Thymus (tissue), 11 donors: ENCODE results near the gene MPRIP. TPM values are rescaled to one million over a fixed set of nuclear protein-coding genes. Genes with fewer than 3 reads are reported as not detected.

ENCODE experiments used
- DNase-seq, 9 donors: peaks; one replicate each; pipeline ENCODE4 v3.0.0-alpha.2; 2013; ENCODE audit warnings: low spot score in 9 of 9, low read depth in 6 of 9, missing footprints in 1 of 9
- H3K27ac ChIP-seq, 2 donors: one replicate each; pipeline ENCODE4 v1.5.1; 2013; ENCODE audit warnings: control low read depth in 1 of 2, low read depth in 1 of 2, low read length in 1 of 2, mild to moderate bottlenecking in 1 of 2, moderate library complexity in 1 of 2
- H3K27me3 ChIP-seq, 2 donors: one replicate each; pipeline ENCODE4 v1.5.1; 2013; ENCODE audit warnings: low read length in 1 of 2; ENCODE audit not compliant: control insufficient read depth in 2 of 2, insufficient read depth in 1 of 2
- H3K36me3 ChIP-seq, 2 donors: one replicate each; pipeline ENCODE4 v1.5.1; 2013; ENCODE audit warnings: low read length in 1 of 2, mild to moderate bottlenecking in 1 of 2, moderate library complexity in 1 of 2; ENCODE audit not compliant: control insufficient read depth in 2 of 2, insufficient read depth in 2 of 2
- H3K4me1 ChIP-seq, 2 donors: one replicate each; pipeline ENCODE4 v1.5.1; 2013; ENCODE audit warnings: low read length in 2 of 2; ENCODE audit not compliant: control insufficient read depth in 2 of 2, insufficient read depth in 2 of 2
- H3K4me3 ChIP-seq, 2 donors: one replicate each; pipeline ENCODE4 v1.5.1; 2013; ENCODE audit warnings: low read length in 2 of 2, control low read depth in 1 of 2, mild to moderate bottlenecking in 1 of 2
- H3K9me3 ChIP-seq, 2 donors: one replicate each; pipeline ENCODE4 v1.5.1; 2013; ENCODE audit warnings: low read length in 1 of 2, mild to moderate bottlenecking in 1 of 2; ENCODE audit not compliant: control insufficient read depth in 2 of 2, insufficient read depth in 1 of 2
- WGBS: extraction: QIAGEN DNeasy Blood & Tissue Kit; methylation state at CpG from one replicate; pipeline ENCODE4 v1.1.7; 2013; 5-methylcytosine and 5-hydroxymethylcytosine counted together
- polyA plus RNA-seq: library from polyadenylated mRNA; stranded (reverse); fragments of 200-250 nt; gene quantifications from one replicate; pipeline ENCODE4 v1.2.3, GENCODE V29; 2013
- total RNA-seq: library from RNA; stranded (reverse); fragments of 120-200 nt; gene quantifications from one replicate; pipeline ENCODE4 v1.2.4, GENCODE V29; 2013
- donor health status: healthy.

MPRIP gene
- total and polyA plus RNA-seq, 2 donors, result 99.8 to 137 TPM

DNA sequence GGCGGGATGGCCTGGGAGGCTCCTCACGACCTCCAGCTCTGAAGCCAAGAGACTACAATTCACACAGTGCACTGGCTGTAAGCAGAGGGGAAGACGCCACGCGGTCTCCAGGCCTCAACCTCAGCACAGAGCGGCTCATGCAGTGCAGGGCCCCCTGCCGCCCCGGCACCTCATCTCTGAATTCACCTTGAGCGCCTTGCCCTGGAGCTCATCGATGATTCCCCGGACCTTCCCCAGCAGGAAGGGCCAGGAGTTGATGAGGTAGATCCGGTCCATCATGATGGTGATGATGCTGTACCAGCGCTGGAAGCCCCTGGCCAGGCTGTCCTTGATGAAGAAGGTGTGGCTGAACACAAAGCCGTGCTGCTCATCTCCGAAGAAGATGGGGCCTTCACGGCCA lies 181.5 kb downstream of the MPRIP start:
- no peak overlapping the region for H3K4me3 ChIP-seq
- no peaks in the 10 kb centered on the region for H3K9me3 ChIP-seq
- H3K4me1 ChIP-seq, result no peaks in the 10 kb centered on the region
- peaks cover 75 to 78% of the 10 kb centered on the region in 2 donors for H3K36me3 ChIP-seq
- H3K27me3 ChIP-seq, result no peaks in the 10 kb centered on the region
- DNase-seq, result no peak
- no peak overlapping the region for H3K27ac ChIP-seq
- 99% methylated on average over 16 of the region's 16 CpGs for WGBS

DNA sequence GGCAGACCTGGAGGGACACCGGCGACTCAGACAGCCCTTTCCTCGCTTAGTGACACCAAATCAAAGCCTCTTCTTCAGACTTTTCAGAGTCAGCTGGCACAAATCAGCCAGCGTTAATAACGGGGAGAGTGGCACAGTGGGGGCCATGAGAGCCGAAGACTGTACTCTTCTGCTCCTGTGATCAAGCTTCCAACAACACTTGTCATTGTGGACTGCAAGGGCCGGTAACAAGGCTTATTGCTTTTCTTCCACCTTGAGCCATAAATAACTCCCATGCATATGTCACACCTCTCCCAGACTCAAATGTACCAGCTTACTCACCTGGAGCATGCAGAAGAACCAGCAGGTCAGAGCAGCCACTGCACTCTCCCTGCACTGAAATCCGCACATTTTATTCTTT lies 181.9 kb downstream of the MPRIP start:
- peaks cover 76 to 78% of the 10 kb centered on the region in 2 donors for H3K36me3 ChIP-seq
- no peak overlapping the region for H3K4me3 ChIP-seq
- H3K9me3 ChIP-seq, result no peaks in the 10 kb centered on the region
- no peaks in the 10 kb centered on the region for H3K27me3 ChIP-seq
- H3K27ac ChIP-seq, result no peak overlapping the region
- no peaks in the 10 kb centered on the region for H3K4me1 ChIP-seq
- 92% methylated on average over 8 of the region's 8 CpGs for WGBS
- DNase-seq, result no peak

DNA sequence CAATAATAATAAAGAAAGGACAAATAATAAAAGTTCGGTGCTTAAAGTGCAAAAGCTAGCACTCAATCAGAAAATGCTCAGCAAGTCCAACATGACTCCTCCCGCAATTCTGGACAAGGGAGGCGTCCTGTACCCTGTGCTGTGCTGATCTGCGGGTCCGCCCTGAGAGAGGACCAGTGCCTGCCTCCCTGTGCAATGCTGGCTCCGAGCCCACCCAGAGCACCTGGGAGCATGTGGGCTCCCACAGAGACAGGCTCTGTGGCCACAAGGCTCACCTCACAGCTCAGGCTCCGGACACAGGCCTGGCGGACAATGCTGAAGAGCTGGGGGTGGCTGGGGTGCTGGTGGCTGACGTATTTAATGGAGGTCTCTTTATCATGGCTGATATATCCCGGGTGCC lies 183.6 kb downstream of the MPRIP start:
- peaks cover 82 to 84% of the 10 kb centered on the region in 2 donors for H3K36me3 ChIP-seq
- 99% methylated on average over 10 of the region's 10 CpGs for WGBS
- DNase-seq, result no peak
- H3K4me3 ChIP-seq, result no peak overlapping the region
- no peaks in the 10 kb centered on the region for H3K9me3 ChIP-seq
- no peak overlapping the region for H3K27ac ChIP-seq
- H3K27me3 ChIP-seq, result no peaks in the 10 kb centered on the region
- H3K4me1 ChIP-seq, result no peaks in the 10 kb centered on the region

DNA sequence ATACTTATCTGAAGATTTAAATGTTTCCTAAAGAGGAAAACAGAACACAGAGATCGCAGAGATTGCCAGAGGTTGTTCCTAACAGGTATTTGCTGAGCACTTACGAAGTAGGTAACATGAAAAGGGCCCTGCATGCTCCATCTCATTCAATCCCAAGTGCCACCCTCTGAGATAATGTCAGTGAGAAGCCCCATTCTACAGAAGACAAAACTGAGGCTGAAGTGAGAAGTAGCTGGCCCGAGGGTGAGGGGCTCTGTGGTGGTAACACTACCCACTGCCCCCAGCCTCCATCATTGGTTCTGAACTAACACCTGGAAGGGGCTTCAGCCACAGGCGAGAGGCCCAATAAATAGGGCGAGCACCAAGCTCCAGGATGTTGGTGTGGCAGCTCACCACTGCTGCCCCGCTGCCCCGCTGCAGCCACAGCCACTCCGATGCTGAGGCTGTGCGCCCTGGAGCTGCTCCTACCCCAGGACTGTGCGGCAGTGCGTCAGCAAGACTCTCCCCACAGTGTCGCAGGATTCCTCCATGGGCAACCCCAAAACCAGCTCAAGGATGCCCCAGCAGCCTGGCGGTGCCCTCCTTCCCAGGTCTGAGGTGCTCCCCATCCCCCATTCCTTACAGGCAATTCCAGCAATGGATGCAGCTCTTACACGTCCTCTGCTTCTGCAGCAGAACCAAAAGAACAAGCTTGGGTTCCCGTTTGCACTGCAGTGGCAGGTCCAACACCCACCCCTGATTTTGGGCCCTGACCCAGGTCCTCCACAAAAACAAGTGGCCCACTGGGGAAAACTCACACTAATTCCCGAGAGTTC lies 184.4 kb downstream of the MPRIP start:
- H3K4me1 ChIP-seq, result no peaks in the 10 kb centered on the region
- H3K27ac ChIP-seq, result no peak overlapping the region
- no peaks in the 10 kb centered on the region for H3K9me3 ChIP-seq
- no peak overlapping the region for H3K4me3 ChIP-seq
- H3K27me3 ChIP-seq, result no peaks in the 10 kb centered on the region
- peaks cover 78 to 83% of the 10 kb centered on the region in 2 donors for H3K36me3 ChIP-seq
- 98% methylated on average over 16 of the region's 16 CpGs for WGBS
- no peak for DNase-seq

DNA sequence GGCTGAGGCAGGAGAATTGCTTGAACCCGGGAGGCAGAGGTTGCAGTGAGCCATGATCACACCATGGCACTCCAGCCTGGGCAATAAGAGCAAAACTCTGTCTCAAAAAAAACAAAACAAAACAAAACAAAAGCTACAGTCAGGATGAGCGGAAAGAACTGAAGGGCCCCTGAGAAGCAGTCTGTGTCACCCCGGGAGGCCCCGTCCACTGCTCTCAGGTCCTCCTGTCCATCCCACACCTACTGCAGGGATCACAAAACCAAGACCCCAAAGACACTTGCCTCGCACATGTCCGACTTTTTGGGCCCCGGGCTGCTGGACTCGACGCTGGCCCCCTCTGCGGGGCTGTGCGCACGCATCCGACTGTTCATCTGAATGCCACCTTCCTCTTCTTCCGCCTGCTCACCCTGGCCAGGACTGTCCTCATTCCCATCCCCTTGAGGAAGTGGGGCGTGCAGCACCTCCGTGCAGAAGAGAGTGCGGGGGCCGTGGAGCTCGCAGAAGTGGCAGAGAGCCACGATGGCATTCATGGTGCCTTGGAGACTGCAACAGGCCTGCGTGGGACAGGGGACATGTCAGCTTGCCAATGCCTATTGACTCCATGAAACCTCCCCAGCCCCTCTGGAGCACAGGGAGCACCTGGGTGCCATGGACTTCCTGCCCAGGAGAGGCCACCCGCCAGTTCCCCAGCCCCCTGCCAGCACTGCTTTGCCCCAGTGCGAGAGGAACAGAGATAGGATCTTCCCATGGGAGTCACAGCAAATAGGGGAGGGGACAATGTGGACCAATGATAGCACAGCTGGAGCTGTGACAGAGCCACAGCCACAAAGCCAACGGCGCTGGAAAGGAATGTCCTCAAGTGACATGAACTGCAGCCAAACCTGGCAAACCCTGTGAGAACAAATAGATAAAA lies 185.6 kb downstream of the MPRIP start:
- 97% methylated on average over 25 of the region's 25 CpGs for WGBS
- Histone ChIP-seq H3K9me3 (no peaks in the 10 kb centered on the region), H3K4me1 (no peaks in the 10 kb centered on the region), H3K4me3 (no peak overlapping the region), H3K27ac (no peak overlapping the region), H3K36me3 (peaks cover 79 to 85% of the 10 kb centered on the region in 2 donors), H3K27me3 (no peaks in the 10 kb centered on the region)
- no peak for DNase-seq

GRCh38 chr17:17228521-17229279 lies 186.4 kb downstream of the MPRIP start:
- Histone ChIP-seq H3K4me1 (no peaks in the 10 kb centered on the region), H3K4me3 (no peak overlapping the region), H3K36me3 (peaks cover 74 to 80% of the 10 kb centered on the region in 2 donors), H3K27ac (no peak overlapping the region), H3K27me3 (no peaks in the 10 kb centered on the region), H3K9me3 (no peaks in the 10 kb centered on the region)
- 97% methylated on average over 17 of the region's 17 CpGs for WGBS
- no peak for DNase-seq

- H3K27ac ChIP-seq, result no peak overlapping the region
- H3K27me3 ChIP-seq, result no peaks in the 10 kb centered on the region
- H3K9me3 ChIP-seq, result no peaks in the 10 kb centered on the region
- H3K4me1 ChIP-seq, result no peaks in the 10 kb centered on the region
- no peak overlapping the region for H3K4me3 ChIP-seq
- DNase-seq, result no peak
- WGBS, result 95% methylated on average over 26 of the region's 26 CpGs
- peaks cover 64 to 71% of the 10 kb centered on the region in 2 donors for H3K36me3 ChIP-seq
Measured at GRCh38 chr17:17229416-17230384, 187.4 kb downstream of the MPRIP start.

GRCh38 chr17:17231621-17232302 lies 189.5 kb downstream of the MPRIP start:
- Histone ChIP-seq H3K4me3 (no peak overlapping the region), H3K36me3 (peaks cover 45 to 51% of the 10 kb centered on the region in 2 donors), H3K4me1 (peaks cover 11 to 12% of the 10 kb centered on the region in 2 donors), H3K27ac (no peak overlapping the region), H3K27me3 (no peaks in the 10 kb centered on the region), H3K9me3 (no peaks in the 10 kb centered on the region)
- no peak for DNase-seq
- WGBS, result 95% methylated on average over 16 of the region's 16 CpGs
